Hepatocyte (in vitro differentiated cells): Measurements from ENCODE around the gene C1QTNF9B.
"Not testable (repeated sequence)": the region's sequence is repeated elsewhere in the genome, so short reads cannot be mapped to it uniquely, and the experiment has no call there.

Experiments used
- CTCF ChIP-seq: fragments of 200-600 bp; sonication (generic); IDR thresholded peaks from 2 replicates; pipeline ENCODE4 v1.5.1; 2016; ENCODE audit warnings: antibody characterized with exemption, mild to moderate bottlenecking; ENCODE audit not compliant: poor library complexity
- EZH2 ChIP-seq: fragments of 200-600 bp; sonication (generic); IDR thresholded peaks from 2 replicates; pipeline ENCODE4 v1.6.1; 2016; ENCODE audit warnings: antibody characterized with exemption, mild to moderate bottlenecking, borderline replicate concordance
- EZH2phosphoT487 ChIP-seq: fragments of 200-600 bp; sonication (generic); IDR thresholded peaks from one replicate; pipeline ENCODE4 v1.6.1; 2018; ENCODE audit warnings: antibody characterized with exemption, mild to moderate bottlenecking, low read depth, moderate library complexity; ENCODE audit not compliant: unreplicated experiment, severe bottlenecking

GRCh38 chr13:23939666-23940065, 42.4 kb upstream of the C1QTNF9B start:
- TF ChIP-seq CTCF, EZH2, EZH2phosphoT487: not testable (repeated sequence)
